Measurements from ENCODE around the gene CARD8.

- TF ChIP-seq CTCF (conservative IDR thresholded peaks at IDR 0.05; ENCODE audit: low read depth, low read length) (peak; percentile 86), EZH2phosphoT487 (IDR thresholded peaks at IDR 0.05; ENCODE audit: borderline replicate concordance, low read length) (no peak), EZH2 (IDR thresholded peaks at IDR 0.05; ENCODE audit: low read length, unreplicated experiment) (no peak)
These were observed 35.2 kb upstream of the CARD8 start for GRCh38 chr19:48290771-48291488.
